HEK293T (cell line): Measurements from ENCODE around the gene YIF1A.
"Not testable (repeated sequence)": the region's sequence is repeated elsewhere in the genome, so short reads cannot be mapped to it uniquely, and the experiment has no call there.

Source experiments
- CTCF ChIA-PET: fragments of 350-600 bp; formaldehyde crosslinking; extraction: SDS; loops from one replicate; lab custom pipeline; 2021; ENCODE audit warnings: antibody characterized with exemption, inconsistent platforms; lab: Yijun Ruan, JAX
- POLR2A ChIA-PET: fragments of 350-600 bp; formaldehyde crosslinking; extraction: SDS; loops from one replicate; lab custom pipeline; 2020; ENCODE audit warnings: antibody characterized with exemption, inconsistent platforms; lab: Yijun Ruan, JAX
- DNase-seq: peaks from one replicate; pipeline ENCODE4 v3.0.0; 2012; ENCODE audit warnings: mixed read lengths; ENCODE audit errors: extremely low spot score
- ARNT ChIP-seq: fragments of 450-650 bp; IDR thresholded peaks from 2 replicates; pipeline ENCODE4 v1.6.1; 2017; ENCODE audit warnings: mild to moderate bottlenecking
- BHLHE40 ChIP-seq: fragments of 450-650 bp; IDR thresholded peaks from 2 replicates; pipeline ENCODE4 v1.6.1; 2016; ENCODE audit warnings: mild to moderate bottlenecking, moderate library complexity, borderline replicate concordance
- CTBP1 ChIP-seq: fragments of 450-650 bp; IDR thresholded peaks from 2 replicates; pipeline ENCODE4 v1.6.1; 2016; ENCODE audit warnings: borderline replicate concordance
- ELF4 ChIP-seq: fragments of 450-650 bp; IDR thresholded peaks from 2 replicates; pipeline ENCODE4 v1.6.1; 2017; ENCODE audit warnings: antibody characterized with exemption
- FOXA1 ChIP-seq: fragments of 450-650 bp; IDR thresholded peaks from 2 replicates; pipeline ENCODE4 v1.6.1; 2016; ENCODE audit warnings: mild to moderate bottlenecking
- FOXK2 ChIP-seq: fragments of 450-650 bp; IDR thresholded peaks from 2 replicates; pipeline ENCODE4 v1.6.1; 2016; ENCODE audit warnings: mild to moderate bottlenecking
- FOXM1 ChIP-seq: fragments of 450-650 bp; IDR thresholded peaks from 2 replicates; pipeline ENCODE4 v1.6.1; 2017; ENCODE audit warnings: mild to moderate bottlenecking, borderline replicate concordance
- HDGF ChIP-seq: fragments of 450-650 bp; IDR thresholded peaks from 2 replicates; pipeline ENCODE4 v1.6.1; 2017; ENCODE audit warnings: antibody characterized with exemption, borderline replicate concordance
- L3MBTL2 ChIP-seq: fragments of 450-650 bp; conservative IDR thresholded peaks from 2 replicates; pipeline ENCODE4 v1.6.1; 2016; ENCODE audit warnings: mild to moderate bottlenecking
- LEF1 ChIP-seq: fragments of 450-650 bp; IDR thresholded peaks from 2 replicates; pipeline ENCODE4 v1.6.1; 2017; ENCODE audit warnings: mild to moderate bottlenecking, borderline replicate concordance
- NFRKB ChIP-seq: fragments of 450-650 bp; IDR thresholded peaks from 2 replicates; pipeline ENCODE4 v1.6.1; 2016; ENCODE audit warnings: mild to moderate bottlenecking, moderate library complexity
- SP1 ChIP-seq: fragments of 450-650 bp; IDR thresholded peaks from 2 replicates; pipeline ENCODE4 v1.6.1; 2017
- SUZ12 ChIP-seq: fragments of 450-650 bp; IDR thresholded peaks from 2 replicates; pipeline ENCODE4 v1.6.1; 2016; ENCODE audit warnings: mild to moderate bottlenecking
- TARDBP ChIP-seq: fragments of 450-650 bp; IDR thresholded peaks from 2 replicates; pipeline ENCODE4 v1.6.1; 2016
- ZNF384 ChIP-seq: fragments of 450-650 bp; IDR thresholded peaks from 2 replicates; pipeline ENCODE4 v1.6.1; 2016
- TF ChIP-seq, protein P1 (sequence below): fragments of 450-650 bp; IDR thresholded peaks from 2 replicates; pipeline ENCODE4 v1.6.1; 2016

YIF1A gene

DNA sequence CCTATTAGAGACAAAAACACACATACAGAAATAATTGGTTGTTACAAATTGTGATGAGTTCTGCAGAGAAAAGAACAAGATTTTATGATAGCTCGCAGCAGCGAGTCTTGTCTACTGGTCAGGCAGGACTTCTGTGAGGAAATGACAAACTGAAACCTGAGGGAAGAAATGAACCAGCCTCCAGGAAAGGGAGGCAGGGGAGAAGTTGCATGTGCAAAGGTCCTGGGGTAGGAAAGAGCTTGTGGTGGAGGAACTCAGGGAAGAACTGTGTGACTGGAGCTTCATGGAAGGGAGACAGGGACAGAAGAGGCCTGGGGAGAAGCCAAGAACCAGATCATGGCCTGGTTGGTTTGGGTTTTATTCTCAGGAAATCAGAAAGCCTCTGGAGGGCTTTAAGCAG lies 29.7 kb downstream of the YIF1A start:
- ChIA-PET CTCF (interaction anchor here (0.8 to 2.0 kb wide), 3 partner anchors 20 to 37 kb away, joined by 3 to 10 read pairs (median 3); partner anchors contain the start of gene YIF1A), POLR2A (interaction anchor here (2.9 kb wide), 1 partner anchor 30 kb away, joined by 9 read pairs; the partner anchor contains the start of gene YIF1A)
- TF ChIP-seq ZNF384 (no peak), SUZ12 (no peak), TARDBP (no peak), SP1 (no peak), FOXM1 (no peak), FOXK2 (no peak), NFRKB (no peak), BHLHE40 (no peak), L3MBTL2 (no peak), HDGF (no peak), FOXA1 (no peak), CTBP1 (no peak), ARNT (no peak), LEF1 (no peak), ELF4 (no peak)
- TF ChIP-seq, protein P1, sequence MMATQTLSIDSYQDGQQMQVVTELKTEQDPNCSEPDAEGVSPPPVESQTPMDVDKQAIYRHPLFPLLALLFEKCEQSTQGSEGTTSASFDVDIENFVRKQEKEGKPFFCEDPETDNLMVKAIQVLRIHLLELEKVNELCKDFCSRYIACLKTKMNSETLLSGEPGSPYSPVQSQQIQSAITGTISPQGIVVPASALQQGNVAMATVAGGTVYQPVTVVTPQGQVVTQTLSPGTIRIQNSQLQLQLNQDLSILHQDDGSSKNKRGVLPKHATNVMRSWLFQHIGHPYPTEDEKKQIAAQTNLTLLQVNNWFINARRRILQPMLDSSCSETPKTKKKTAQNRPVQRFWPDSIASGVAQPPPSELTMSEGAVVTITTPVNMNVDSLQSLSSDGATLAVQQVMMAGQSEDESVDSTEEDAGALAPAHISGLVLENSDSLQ: no peak
- no peak for DNase-seq

DNA sequence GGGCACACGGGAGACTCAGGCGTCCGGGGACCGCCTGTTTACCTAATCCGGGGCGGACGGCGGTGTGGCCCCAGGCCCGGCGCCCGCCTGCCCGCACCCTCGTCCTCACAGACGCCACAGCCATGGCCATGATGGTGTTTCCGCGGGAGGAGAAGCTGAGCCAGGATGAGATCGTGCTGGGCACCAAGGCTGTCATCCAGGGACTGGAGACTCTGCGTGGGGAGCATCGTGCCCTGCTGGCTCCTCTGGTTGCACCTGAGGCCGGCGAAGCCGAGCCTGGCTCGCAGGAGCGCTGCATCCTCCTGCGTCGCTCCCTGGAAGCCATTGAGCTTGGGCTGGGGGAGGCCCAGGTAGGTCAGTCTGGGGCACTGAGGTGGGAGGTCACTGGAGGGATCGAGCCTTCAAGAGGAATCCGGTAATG lies 30.5 kb downstream of the YIF1A start:
- ChIA-PET POLR2A (interaction anchor here (0.7 kb wide), 1 partner anchor 12 kb away, joined by 3 read pairs; no protein-coding TSS in a partner anchor), CTCF (interaction anchor here (0.8 to 2.0 kb wide), 3 partner anchors 21 to 37 kb away, joined by 3 to 10 read pairs (median 3); partner anchors contain the start of gene YIF1A)
- TF ChIP-seq ZNF384: no peak
- TF ChIP-seq ELF4: no peak
- TF ChIP-seq SP1: no peak
- no peak for TF ChIP-seq HDGF
- no peak for TF ChIP-seq L3MBTL2
- DNase-seq: no peak

DNA sequence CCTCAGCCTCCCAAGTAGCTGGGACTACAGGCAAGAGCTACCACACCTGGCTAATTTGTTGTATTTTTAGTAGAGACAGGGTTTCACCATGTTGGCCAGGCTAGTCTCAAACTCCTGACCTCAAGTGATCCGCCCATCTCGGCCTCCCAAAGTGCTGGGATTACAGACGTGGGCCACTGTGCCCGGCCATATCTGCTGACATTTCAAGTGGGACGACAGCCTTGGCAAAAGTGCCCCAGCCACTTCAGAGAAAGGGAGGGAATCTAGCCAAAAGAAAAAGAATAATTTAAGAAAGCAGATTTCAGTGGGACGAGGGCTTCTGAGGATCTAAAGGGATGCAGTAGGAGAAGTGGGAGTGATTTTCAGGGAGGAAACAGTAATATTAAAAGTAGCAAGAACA lies 35.9 kb downstream of the YIF1A start:
- POLR2A ChIA-PET, DNase-seq, CTCF ChIA-PET: not testable (repeated sequence)

DNA sequence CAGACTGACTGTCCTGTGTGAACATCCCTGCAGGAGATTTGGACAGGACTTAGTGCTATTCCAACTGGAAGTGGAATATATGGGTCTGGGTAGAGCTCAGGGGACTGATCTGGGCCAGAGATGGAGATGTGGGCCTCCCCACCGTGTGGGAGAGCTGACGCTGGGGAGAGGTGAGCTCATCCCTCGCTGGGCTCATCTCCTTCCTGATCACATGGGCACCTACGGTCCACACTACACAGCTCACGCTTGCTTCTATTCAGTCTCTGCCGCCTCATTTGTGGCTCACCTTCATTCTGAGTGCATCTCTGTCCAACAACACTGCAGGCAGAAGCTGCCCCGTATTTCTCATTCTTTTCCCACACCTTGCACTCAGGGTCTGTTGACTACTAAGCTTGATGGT lies 37.1 kb downstream of the YIF1A start:
- ChIA-PET POLR2A (interaction anchor here (1.2 kb wide), 1 partner anchor 16 kb away, joined by 3 read pairs; no protein-coding TSS in a partner anchor), CTCF (interaction anchor here (1.2 kb wide), 1 partner anchor 30 kb away, joined by 3 read pairs; no protein-coding TSS in a partner anchor)
- TF ChIP-seq NFRKB: no peak
- TF ChIP-seq ARNT: no peak
- no peak for TF ChIP-seq BHLHE40
- TF ChIP-seq FOXA1: no peak
- TF ChIP-seq SP1: no peak
- no peak for TF ChIP-seq TARDBP
- no peak for TF ChIP-seq ELF4
- no peak for TF ChIP-seq ZNF384
- TF ChIP-seq HDGF: no peak
- TF ChIP-seq FOXM1: no peak
- TF ChIP-seq FOXK2: no peak
- TF ChIP-seq L3MBTL2: no peak
- TF ChIP-seq, protein P1: no peak
- TF ChIP-seq SUZ12: no peak
- no peak for TF ChIP-seq CTBP1
- TF ChIP-seq LEF1: no peak
- no peak for DNase-seq

DNA sequence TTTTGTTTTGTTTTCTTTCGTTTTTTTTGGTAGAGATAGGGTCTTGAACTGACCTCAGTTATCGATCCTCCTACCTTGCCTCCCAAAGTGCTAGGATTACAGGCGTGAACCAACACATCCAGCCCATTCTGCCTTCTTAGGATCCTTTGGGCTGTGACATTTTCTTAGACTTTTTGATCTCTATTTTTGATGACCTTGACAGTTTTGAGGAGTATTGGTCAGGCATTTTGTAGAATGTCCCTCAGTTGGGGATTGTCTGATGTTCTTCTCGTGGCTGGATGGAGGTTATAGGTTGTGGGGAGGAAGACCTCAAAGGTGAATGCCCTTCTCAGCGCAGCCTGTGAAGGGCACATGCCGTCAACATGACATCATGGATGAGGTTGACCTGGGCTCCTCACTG lies 40.0 kb downstream of the YIF1A start:
- ChIA-PET POLR2A (no interaction called here), CTCF (no interaction called here)
- TF ChIP-seq ELF4: no peak
- TF ChIP-seq, protein P1: no peak
- DNase-seq: no peak

DNA sequence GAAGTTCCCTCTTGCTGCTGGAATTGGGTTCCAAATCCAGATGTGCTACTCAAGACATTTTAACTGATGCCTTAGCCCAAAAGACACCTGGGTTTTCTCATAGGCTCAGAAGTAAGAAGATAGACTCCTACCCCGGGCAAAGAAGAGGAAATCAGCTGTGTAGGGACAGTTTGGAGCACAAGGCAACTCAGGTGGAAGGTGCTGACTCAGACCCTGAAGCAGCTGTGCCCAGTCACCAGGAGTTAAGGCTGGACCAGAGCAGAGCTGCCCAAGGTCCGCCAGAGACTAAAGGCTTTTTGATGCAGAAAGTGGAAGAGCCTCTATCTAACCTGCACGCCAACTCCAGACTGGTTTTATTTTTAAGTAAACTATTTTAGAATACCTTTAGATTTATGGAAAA lies 41.1 kb downstream of the YIF1A start:
- TF ChIP-seq SP1: no peak
- no peak for TF ChIP-seq LEF1
- TF ChIP-seq NFRKB: no peak
- TF ChIP-seq HDGF: no peak
- no peak for TF ChIP-seq CTBP1
- no peak for TF ChIP-seq ZNF384
- TF ChIP-seq, protein P1: no peak
- TF ChIP-seq BHLHE40: no peak
- TF ChIP-seq ELF4: no peak
- TF ChIP-seq FOXA1: no peak
- TF ChIP-seq FOXM1: no peak
- no peak for TF ChIP-seq FOXK2
- no peak for TF ChIP-seq L3MBTL2
- no peak for TF ChIP-seq SUZ12
- TF ChIP-seq ARNT: no peak
- no peak for TF ChIP-seq TARDBP
- CTCF ChIA-PET: no interaction called here
- POLR2A ChIA-PET: interaction anchor here (1.3 kb wide), 1 partner anchor 34 kb away, joined by 3 read pairs; no protein-coding TSS in a partner anchor
- no peak for DNase-seq
